Smooth muscle cell (in vitro differentiated cells): ENCODE data around the gene ASIC2. TPM values are rescaled to one million over a fixed set of nuclear protein-coding genes. Genes with fewer than 3 reads are reported as not detected.

ENCODE experiments used
- DNase-seq: peaks from one replicate; lab custom pipeline; 2025; ENCODE audit not compliant: unreplicated experiment; lab: John Stamatoyannopoulos, UW
- H2AFZ ChIP-seq: fragments of 200-600 bp; sonication (generic); 2 replicates; pipeline ENCODE4 v1.6.0; 2016; ENCODE audit warnings: antibody characterized with exemption, low read depth, mild to moderate bottlenecking
- H3F3A ChIP-seq: fragments of 200-600 bp; sonication (generic); 2 replicates; pipeline ENCODE4 v1.6.0; 2017; ENCODE audit warnings: antibody characterized with exemption, low read depth
- H3K27ac ChIP-seq: fragments of 200-600 bp; sonication (generic); 2 replicates; pipeline ENCODE4 v1.5.1; 2016; ENCODE audit warnings: low read depth, mild to moderate bottlenecking
- H3K27me3 ChIP-seq: fragments of 200-600 bp; sonication (generic); 2 replicates; pipeline ENCODE4 v1.6.1; 2016; ENCODE audit warnings: low read depth, mild to moderate bottlenecking
- H3K36me3 ChIP-seq: fragments of 200-600 bp; sonication (generic); 2 replicates; pipeline ENCODE4 v1.5.1; 2016; ENCODE audit warnings: low read depth
- H3K4me1 ChIP-seq: fragments of 200-600 bp; sonication (generic); 2 replicates; pipeline ENCODE4 v1.5.1; 2016; ENCODE audit warnings: low read depth
- H3K4me2 ChIP-seq: fragments of 200-600 bp; sonication (generic); 2 replicates; pipeline ENCODE4 v1.6.0; 2016; ENCODE audit warnings: mild to moderate bottlenecking
- H3K4me3 ChIP-seq: fragments of 200-600 bp; sonication (generic); 2 replicates; pipeline ENCODE4 v1.5.1; 2016; ENCODE audit warnings: mild to moderate bottlenecking
- H3K79me2 ChIP-seq: fragments of 200-600 bp; sonication (generic); 2 replicates; pipeline ENCODE4 v1.6.0; 2016; ENCODE audit warnings: low read depth, mild to moderate bottlenecking
- H3K9ac ChIP-seq: fragments of 200-600 bp; sonication (generic); 2 replicates; pipeline ENCODE4 v1.6.0; 2016; ENCODE audit warnings: low read depth
- H3K9me3 ChIP-seq: fragments of 200-600 bp; sonication (generic); replicated peaks from 2 replicates; pipeline ENCODE4 v1.5.1; 2016; ENCODE audit warnings: low read depth
- H4K20me1 ChIP-seq: fragments of 200-600 bp; sonication (generic); 2 replicates; pipeline ENCODE4 v1.6.0; 2016; ENCODE audit warnings: low read depth
- WGBS: methylation state at CpG from one replicate; pipeline ENCODE4 v1.1.7; 2016; ENCODE audit warnings: low lambda C conversion rate; 5-methylcytosine and 5-hydroxymethylcytosine counted together
- polyA plus RNA-seq: library from polyadenylated mRNA; unstranded; fragments of >200 nt; fragmentation: Nextera tagmentation; extraction: Ambion mirVana; gene quantifications from 2 replicates; pipeline ENCODE4 v1.2.1, GENCODE V29; 2016
- total RNA-seq: library from RNA; depleted of rRNA; stranded (reverse); fragments of >200 nt; gene quantifications from 2 replicates; pipeline ENCODE4 v1.2.3, GENCODE V29; 2014
- TF ChIP-seq, protein P1 (sequence below): fragments of 200-600 bp; sonication (generic); IDR thresholded peaks from 2 replicates; pipeline ENCODE4 v1.5.1; 2017; ENCODE audit warnings: borderline replicate concordance, mild to moderate bottlenecking, antibody characterized with exemption; ENCODE audit not compliant: insufficient read depth, poor library complexity, severe bottlenecking

ASIC2 gene
- total and polyA plus RNA-seq, 2 experiments from 2014 or later = 0.18 to 0.23 TPM

DNA sequence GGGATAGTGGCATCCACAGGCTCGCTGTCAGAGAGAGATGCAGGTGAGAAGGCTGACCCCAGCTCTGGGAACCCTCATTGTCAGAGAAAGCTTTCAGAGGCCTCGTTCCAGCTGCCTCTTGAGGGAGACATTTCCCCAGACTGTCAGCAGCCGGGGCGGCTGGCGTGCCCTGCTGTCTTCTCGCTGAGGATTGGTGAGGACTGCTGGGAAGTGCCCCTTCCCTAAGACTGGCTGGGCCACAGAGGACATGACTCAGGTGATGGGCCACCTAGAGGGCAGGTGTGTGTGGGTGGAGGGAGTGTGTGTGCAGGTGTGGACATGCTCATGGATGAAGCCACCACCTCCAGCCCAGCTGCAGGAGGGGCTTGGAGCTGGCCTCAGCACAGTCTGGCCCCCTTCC is 276.2 kb downstream of the ASIC2 start:
- H3K4me3 ChIP-seq = no peak overlapping the region
- H3F3A ChIP-seq = no peaks in the 10 kb centered on the region
- no peaks in the 10 kb centered on the region for H3K4me1 ChIP-seq
- H3K79me2 ChIP-seq = no peaks in the 10 kb centered on the region
- H3K36me3 ChIP-seq = no peaks in the 10 kb centered on the region
- TF ChIP-seq, protein P1, sequence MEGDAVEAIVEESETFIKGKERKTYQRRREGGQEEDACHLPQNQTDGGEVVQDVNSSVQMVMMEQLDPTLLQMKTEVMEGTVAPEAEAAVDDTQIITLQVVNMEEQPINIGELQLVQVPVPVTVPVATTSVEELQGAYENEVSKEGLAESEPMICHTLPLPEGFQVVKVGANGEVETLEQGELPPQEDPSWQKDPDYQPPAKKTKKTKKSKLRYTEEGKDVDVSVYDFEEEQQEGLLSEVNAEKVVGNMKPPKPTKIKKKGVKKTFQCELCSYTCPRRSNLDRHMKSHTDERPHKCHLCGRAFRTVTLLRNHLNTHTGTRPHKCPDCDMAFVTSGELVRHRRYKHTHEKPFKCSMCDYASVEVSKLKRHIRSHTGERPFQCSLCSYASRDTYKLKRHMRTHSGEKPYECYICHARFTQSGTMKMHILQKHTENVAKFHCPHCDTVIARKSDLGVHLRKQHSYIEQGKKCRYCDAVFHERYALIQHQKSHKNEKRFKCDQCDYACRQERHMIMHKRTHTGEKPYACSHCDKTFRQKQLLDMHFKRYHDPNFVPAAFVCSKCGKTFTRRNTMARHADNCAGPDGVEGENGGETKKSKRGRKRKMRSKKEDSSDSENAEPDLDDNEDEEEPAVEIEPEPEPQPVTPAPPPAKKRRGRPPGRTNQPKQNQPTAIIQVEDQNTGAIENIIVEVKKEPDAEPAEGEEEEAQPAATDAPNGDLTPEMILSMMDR = no peak
- H4K20me1 ChIP-seq = no peaks in the 10 kb centered on the region
- 87% methylated on average over 6 of the region's 6 CpGs for WGBS
- no peak overlapping the region for H3K9ac ChIP-seq
- no peak for DNase-seq
- no peak overlapping the region for H3K27ac ChIP-seq
- H3K27me3 ChIP-seq = no peaks in the 10 kb centered on the region
- H3K4me2 ChIP-seq = no peak overlapping the region
- no peak overlapping the region for H2AFZ ChIP-seq
- H3K9me3 ChIP-seq = no peaks in the 10 kb centered on the region

DNA sequence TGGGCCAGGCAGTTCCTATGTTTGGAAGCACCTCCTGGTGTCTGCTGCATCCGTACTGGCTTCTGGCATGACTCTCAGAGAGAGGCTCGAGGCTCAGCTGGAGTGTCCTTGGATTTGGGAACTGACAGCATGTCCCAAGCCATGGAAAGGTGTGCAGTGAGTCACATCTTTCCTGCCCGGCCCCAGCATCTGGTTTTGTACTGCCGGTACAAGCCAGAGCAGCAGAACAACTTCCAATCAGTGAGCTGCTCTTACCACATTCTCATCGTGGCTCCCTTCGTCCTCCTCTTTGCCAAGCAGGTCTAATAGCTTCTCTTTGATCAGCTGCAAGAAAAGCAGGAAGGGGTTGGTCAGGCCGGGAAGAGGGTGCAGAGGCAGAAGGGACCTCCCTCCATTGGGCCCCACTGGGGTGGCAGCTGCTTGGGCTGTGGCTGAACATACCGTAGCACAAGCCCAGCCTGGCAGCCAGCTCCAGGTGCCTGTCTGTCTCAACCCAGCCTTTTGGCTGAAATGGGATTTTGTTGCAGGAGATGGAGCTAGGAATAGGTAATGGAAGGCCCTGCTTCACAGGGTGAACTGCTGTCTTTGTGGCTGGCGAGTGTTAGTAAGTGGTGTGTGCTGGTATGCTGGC is 277.3 kb downstream of the ASIC2 start:
- TF ChIP-seq, protein P1 = no peak
- Histone ChIP-seq H2AFZ (no peak overlapping the region), H3K4me3 (no peak overlapping the region), H3F3A (no peaks in the 10 kb centered on the region), H4K20me1 (no peaks in the 10 kb centered on the region), H3K9me3 (no peaks in the 10 kb centered on the region), H3K9ac (no peak overlapping the region), H3K36me3 (no peaks in the 10 kb centered on the region), H3K27ac (no peak overlapping the region), H3K4me1 (no peaks in the 10 kb centered on the region), H3K27me3 (no peaks in the 10 kb centered on the region), H3K79me2 (no peaks in the 10 kb centered on the region), H3K4me2 (no peak overlapping the region)
- WGBS = 69% methylated on average over 9 of the region's 9 CpGs
- DNase-seq = no peak

DNA sequence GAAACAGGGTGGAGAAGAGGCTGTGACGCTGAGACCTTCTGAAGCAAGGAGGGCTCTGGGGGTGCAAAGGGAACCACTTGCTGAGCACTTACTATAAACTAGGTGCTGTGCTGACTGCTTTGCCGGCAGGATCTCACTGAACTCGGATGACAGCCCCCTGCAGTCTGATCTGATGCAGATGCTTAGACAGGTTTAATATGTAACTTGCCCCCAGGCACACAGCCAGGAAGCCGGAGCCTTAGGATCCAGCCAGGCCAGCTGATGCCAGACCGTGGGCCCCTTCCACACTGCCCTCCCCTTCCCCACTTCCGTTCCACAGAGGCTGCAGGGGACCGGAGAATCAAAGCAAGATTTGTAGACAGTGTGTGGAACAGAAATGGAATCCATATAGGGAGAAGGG is 278.3 kb downstream of the ASIC2 start:
- H3K4me3 ChIP-seq = no peak overlapping the region

More for the DNA sequence above, 278.3 kb downstream of the ASIC2 start:
- Histone ChIP-seq H3K9me3 (no peaks in the 10 kb centered on the region), H4K20me1 (no peaks in the 10 kb centered on the region), H2AFZ (no peak overlapping the region), H3K4me2 (no peak overlapping the region), H3F3A (no peaks in the 10 kb centered on the region), H3K27me3 (no peaks in the 10 kb centered on the region), H3K79me2 (no peaks in the 10 kb centered on the region), H3K9ac (no peak overlapping the region), H3K27ac (no peak overlapping the region), H3K4me1 (no peaks in the 10 kb centered on the region), H3K36me3 (no peaks in the 10 kb centered on the region)
- DNase-seq = no peak
- 79% methylated on average over 7 of the region's 7 CpGs for WGBS
- TF ChIP-seq, protein P1 = no peak
